Upper lobe of left lung (tissue), 6 donors: ENCODE measurements around the gene FCER1G. TPM values are rescaled to one million over a fixed set of nuclear protein-coding genes. Genes with fewer than 3 reads are reported as not detected.

Source experiments
- ATAC-seq, 2 donors: fragments of 200-7000 bp; cut with Tn5 transposase; one replicate each; pipeline ENCODE4 v1.9.1; 2022; ENCODE audit warnings: mild to moderate bottlenecking in 2 of 2, moderate library complexity in 2 of 2; ENCODE audit not compliant: low FRiP score in 2 of 2
- DNase-seq, 2 donors: peaks; one replicate each; pipeline ENCODE4 v3.0.0-alpha.2; 2019 to 2020
- H3K27ac ChIP-seq, 4 donors: fragments of 200-600 bp; sonication (generic); one replicate each; pipeline ENCODE4 v1.5.1; 2016 to 2019
- H3K27me3 ChIP-seq, 4 donors: fragments of 200-600 bp; sonication (generic); one replicate each; pipeline ENCODE4 v1.5.1; 2017 to 2019
- H3K36me3 ChIP-seq, 4 donors: fragments of 200-600 bp; sonication (generic); one replicate each; pipeline ENCODE4 v1.5.1; 2016 to 2019
- H3K4me1 ChIP-seq, 4 donors: fragments of 200-600 bp; sonication (generic); one replicate each; pipeline ENCODE4 v1.5.1; 2018 to 2019
- H3K4me3 ChIP-seq, 4 donors: fragments of 200-600 bp; sonication (generic); one replicate each; pipeline ENCODE4 v1.5.1; 2017 to 2019; ENCODE audit warnings: mild to moderate bottlenecking in 2 of 4, moderate library complexity in 1 of 4
- H3K9me3 ChIP-seq, 4 donors: fragments of 200-600 bp; sonication (generic); one replicate each; pipeline ENCODE4 v1.5.1; 2018 to 2019
- EP300 ChIP-seq, 4 donors: sonication (generic); formaldehyde crosslinking; IDR thresholded peaks; one replicate each; pipeline ENCODE4 v1.5.1; 2017; ENCODE audit warnings: antibody characterized with exemption in 4 of 4, control low read depth in 2 of 4
- POLR2A ChIP-seq, 4 donors: fragments of 450-650 bp; IDR thresholded peaks; one replicate each; pipeline ENCODE4 v1.5.1; 2016 to 2017; ENCODE audit warnings: antibody characterized with exemption in 4 of 4, mild to moderate bottlenecking in 2 of 4
- POLR2AphosphoS5 ChIP-seq, 2 donors: sonication (generic); formaldehyde crosslinking; IDR thresholded peaks; one replicate each; pipeline ENCODE4 v1.5.1; 2017; ENCODE audit warnings: antibody characterized with exemption in 2 of 2
- WGBS, 2 donors: methylation state at CpG; one replicate each; pipeline ENCODE4 v1.1.5; 2017 to 2018; 5-methylcytosine and 5-hydroxymethylcytosine counted together
- total RNA-seq, 6 donors: library from RNA; depleted of rRNA in 4 of 6; stranded (reverse); fragments of >200 nt in 4 of 6; gene quantifications; one replicate each; pipeline versions ENCODE4 v1.1.0 to v1.2.1, GENCODE V29; 2016 to 2021
- TF ChIP-seq, protein P1 (sequence below), 6 experiments: fragments of 450-650 bp in 4 of 6; fragments of 200-600 bp in 2 of 6; sonication (generic) in 2 of 6; IDR thresholded peaks; one replicate each; pipeline ENCODE4 v1.5.1; 2016 to 2019; ENCODE audit warnings: antibody characterized with exemption in 6 of 6
- donor health status: DM: no; HTN: no; CAD: no; lungs with moderate emphysema.
- donor health status: DM: no; HTN: yes; CAD: no; lungs with severe emphysema.

Gene FCER1G
- total RNA-seq, 6 donors from 2014 or later = 75.4 to 233 (median 176) TPM

GRCh38 chr1:161187311-161187710 is 27.8 kb upstream of the FCER1G start:
- Histone ChIP-seq H3K27me3 (no peaks in the 10 kb centered on the region), H3K4me3 (no peak overlapping the region), H3K4me1 (peaks cover 33 to 40% (median 34%) of the 10 kb centered on the region in 4 donors), H3K36me3 (peaks cover 0 to 10% (median 0%) of the 10 kb centered on the region in 4 donors), H3K27ac (no peak overlapping the region), H3K9me3 (no peaks in the 10 kb centered on the region)
- WGBS, 2 donors = 75 to 77% methylated on average over 3 of the region's 3 CpGs
- no peak for DNase-seq
- TF ChIP-seq POLR2AphosphoS5 (IDR thresholded peaks at IDR 0.05) (no peak), EP300 (IDR thresholded peaks at IDR 0.05) (no peak), POLR2A (IDR thresholded peaks at IDR 0.05) (no peak)
- TF ChIP-seq, protein P1, sequence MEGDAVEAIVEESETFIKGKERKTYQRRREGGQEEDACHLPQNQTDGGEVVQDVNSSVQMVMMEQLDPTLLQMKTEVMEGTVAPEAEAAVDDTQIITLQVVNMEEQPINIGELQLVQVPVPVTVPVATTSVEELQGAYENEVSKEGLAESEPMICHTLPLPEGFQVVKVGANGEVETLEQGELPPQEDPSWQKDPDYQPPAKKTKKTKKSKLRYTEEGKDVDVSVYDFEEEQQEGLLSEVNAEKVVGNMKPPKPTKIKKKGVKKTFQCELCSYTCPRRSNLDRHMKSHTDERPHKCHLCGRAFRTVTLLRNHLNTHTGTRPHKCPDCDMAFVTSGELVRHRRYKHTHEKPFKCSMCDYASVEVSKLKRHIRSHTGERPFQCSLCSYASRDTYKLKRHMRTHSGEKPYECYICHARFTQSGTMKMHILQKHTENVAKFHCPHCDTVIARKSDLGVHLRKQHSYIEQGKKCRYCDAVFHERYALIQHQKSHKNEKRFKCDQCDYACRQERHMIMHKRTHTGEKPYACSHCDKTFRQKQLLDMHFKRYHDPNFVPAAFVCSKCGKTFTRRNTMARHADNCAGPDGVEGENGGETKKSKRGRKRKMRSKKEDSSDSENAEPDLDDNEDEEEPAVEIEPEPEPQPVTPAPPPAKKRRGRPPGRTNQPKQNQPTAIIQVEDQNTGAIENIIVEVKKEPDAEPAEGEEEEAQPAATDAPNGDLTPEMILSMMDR (IDR thresholded peaks at IDR 0.05) = no peak
- ATAC-seq = no peak

DNA sequence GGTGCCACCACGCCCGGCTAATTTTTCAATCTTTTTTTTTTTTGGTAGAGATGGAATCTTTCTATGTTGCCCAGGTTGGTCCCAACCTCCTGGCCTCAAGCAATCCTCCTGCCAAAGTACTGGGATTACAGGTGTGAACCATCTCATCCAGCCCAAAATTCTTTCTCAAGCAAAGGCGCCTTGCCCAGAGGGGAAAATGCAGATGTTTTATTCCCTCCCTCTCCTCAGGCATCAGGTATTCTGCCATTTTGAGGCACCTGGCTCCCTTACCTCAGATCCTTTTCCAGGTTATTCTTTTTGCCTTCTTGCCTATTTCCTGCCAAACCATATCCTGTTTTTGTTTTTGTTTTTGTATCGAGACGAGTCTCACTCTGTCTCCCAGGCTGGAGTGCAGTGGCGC is 26.7 kb upstream of the FCER1G start:
- 73% methylated on average over 6 of the region's 6 CpGs for WGBS, 2 donors
- ATAC-seq (no peak), DNase-seq (no peak)
- Histone ChIP-seq H3K27me3 (no peaks in the 10 kb centered on the region), H3K4me3 (no peak overlapping the region), H3K4me1 (peaks cover 33 to 41% (median 34%) of the 10 kb centered on the region in 4 donors), H3K36me3 (peaks cover 0 to 10% (median 0%) of the 10 kb centered on the region in 4 donors), H3K27ac (no peak overlapping the region), H3K9me3 (no peaks in the 10 kb centered on the region)
- TF ChIP-seq, protein P1 (IDR thresholded peaks at IDR 0.05) = no peak

- WGBS, 2 donors = 97 to 99% methylated on average over 5 of the region's 5 CpGs
- no peak overlapping the region for H3K27ac ChIP-seq
- H3K9me3 ChIP-seq = no peaks in the 10 kb centered on the region
- peaks cover 0 to 10% (median 0%) of the 10 kb centered on the region in 4 donors for H3K36me3 ChIP-seq
- DNase-seq = no peak
- H3K4me1 ChIP-seq = peaks cover 29 to 35% (median 31%) of the 10 kb centered on the region in 4 donors
- no peak overlapping the region for H3K4me3 ChIP-seq
- ATAC-seq = no peak
- TF ChIP-seq EP300 (IDR thresholded peaks at IDR 0.05) (no peak), POLR2A (IDR thresholded peaks at IDR 0.05) (no peak), POLR2AphosphoS5 (IDR thresholded peaks at IDR 0.05) (no peak)
- TF ChIP-seq, protein P1 (IDR thresholded peaks at IDR 0.05) = no peak
- no peaks in the 10 kb centered on the region for H3K27me3 ChIP-seq
Measured at GRCh38 chr1:161189036-161189435, 26.1 kb upstream of the FCER1G start.

GRCh38 chr1:161190962-161191521 is 24.1 kb upstream of the FCER1G start:
- Histone ChIP-seq H3K27ac (no peak overlapping the region), H3K27me3 (no peaks in the 10 kb centered on the region), H3K36me3 (peaks cover 0 to 10% (median 0%) of the 10 kb centered on the region in 4 donors), H3K9me3 (no peaks in the 10 kb centered on the region), H3K4me1 (peaks cover 14 to 18% (median 16%) of the 10 kb centered on the region in 4 donors), H3K4me3 (no peak overlapping the region)
- no peak for TF ChIP-seq EP300 (IDR thresholded peaks at IDR 0.05)
- TF ChIP-seq, protein P1 (IDR thresholded peaks at IDR 0.05) = no peak
- no peak for TF ChIP-seq POLR2AphosphoS5 (IDR thresholded peaks at IDR 0.05)
- TF ChIP-seq POLR2A (IDR thresholded peaks at IDR 0.05) = no peak
- DNase-seq = peak in 1 of 2 donors; percentile 81
- ATAC-seq = no peak
- WGBS, 2 donors = 53 to 66% methylated on average over 15 to 22 of the region's 22 CpGs

- H3K4me1 ChIP-seq = peaks cover 5 to 13% (median 9%) of the 10 kb centered on the region in 4 donors
- no peak overlapping the region for H3K27ac ChIP-seq
- DNase-seq = no peak
- no peak for ATAC-seq
- no peaks in the 10 kb centered on the region for H3K27me3 ChIP-seq
- no peak for TF ChIP-seq EP300 (IDR thresholded peaks at IDR 0.05)
- TF ChIP-seq, protein P1 (IDR thresholded peaks at IDR 0.05) = no peak
- TF ChIP-seq POLR2A (IDR thresholded peaks at IDR 0.05) = no peak
- TF ChIP-seq POLR2AphosphoS5 (IDR thresholded peaks at IDR 0.05) = no peak
- peaks cover 0 to 10% (median 0%) of the 10 kb centered on the region in 4 donors for H3K36me3 ChIP-seq
- WGBS, 2 donors = 64 to 67% methylated on average over 8 of the region's 8 CpGs
- no peaks in the 10 kb centered on the region for H3K9me3 ChIP-seq
- no peak overlapping the region for H3K4me3 ChIP-seq
Measured at GRCh38 chr1:161191971-161192370, 23.1 kb upstream of the FCER1G start.
